Mesothelial cell of epicardium (in vitro differentiated cells): ENCODE measurements around the gene TCF23. TPM values are rescaled to one million over a fixed set of nuclear protein-coding genes. Genes with fewer than 3 reads are reported as not detected.

ENCODE experiments used
- DNase-seq, 2 experiments: peaks; one replicate each; pipeline ENCODE4 v3.0.0; 2021; ENCODE audit warnings: low spot score in 2 of 2; ENCODE audit not compliant: unreplicated experiment in 2 of 2
- H3K27ac Mint-ChIP-seq: 2 replicates; pipeline ENCODE4 v1.8.0; 2021; ENCODE audit warnings: mixed read lengths
- H3K27me3 Mint-ChIP-seq: 2 replicates; pipeline ENCODE4 v1.8.0; 2021; ENCODE audit warnings: low read depth, mixed read lengths
- H3K36me3 Mint-ChIP-seq: 2 replicates; pipeline ENCODE4 v1.8.0; 2021; ENCODE audit warnings: mixed read lengths
- H3K4me1 Mint-ChIP-seq: 2 replicates; pipeline ENCODE4 v1.8.0; 2021; ENCODE audit warnings: mixed read lengths
- H3K4me3 Mint-ChIP-seq: 2 replicates; pipeline ENCODE4 v1.8.0; 2021; ENCODE audit warnings: mild to moderate bottlenecking, moderate library complexity, mixed read lengths
- H3K9me3 Mint-ChIP-seq: 2 replicates; pipeline ENCODE4 v1.8.0; 2021; ENCODE audit warnings: mixed read lengths
- total RNA-seq: library from RNA; stranded (reverse); gene quantifications from 3 replicates; pipeline ENCODE4 v1.2.1, GENCODE V29; 2021
- TF ChIP-seq, protein P1 (sequence below): fragments of 200-600 bp; sonication (generic); IDR thresholded peaks from one replicate; pipeline ENCODE4 v1.5.0; 2021; ENCODE audit warnings: antibody characterized with exemption; ENCODE audit not compliant: unreplicated experiment

The TCF23 gene
- total RNA-seq, 1 donor from 2014 or later: not detected

DNA sequence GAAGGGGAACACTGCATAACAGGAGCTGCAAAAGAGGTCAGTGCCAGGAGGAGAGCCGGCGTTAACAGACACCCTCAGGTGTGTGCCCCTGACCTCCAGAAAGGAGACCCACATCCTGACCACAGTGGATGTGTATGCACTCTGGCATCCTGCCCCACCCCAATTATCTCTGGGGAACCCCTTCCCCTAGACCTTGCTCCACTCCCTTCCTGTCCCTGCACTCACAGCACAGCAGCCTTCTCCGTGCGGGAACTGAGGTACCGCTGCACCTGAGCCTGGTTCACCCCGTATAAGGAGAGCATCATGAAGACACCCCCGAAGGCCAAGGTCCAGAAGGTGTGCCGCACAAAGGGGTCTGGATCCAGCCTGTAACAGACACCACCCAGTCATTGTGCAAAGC is 55.8 kb downstream of the TCF23 start:
- H3K36me3 Mint-ChIP-seq: peaks cover 31% of the 10 kb centered on the region
- H3K27me3 Mint-ChIP-seq: no peaks in the 10 kb centered on the region
- no peak overlapping the region for H3K4me3 Mint-ChIP-seq
- no peak overlapping the region for H3K27ac Mint-ChIP-seq
- DNase-seq: no peak
- no peaks in the 10 kb centered on the region for H3K9me3 Mint-ChIP-seq
- TF ChIP-seq, protein P1, sequence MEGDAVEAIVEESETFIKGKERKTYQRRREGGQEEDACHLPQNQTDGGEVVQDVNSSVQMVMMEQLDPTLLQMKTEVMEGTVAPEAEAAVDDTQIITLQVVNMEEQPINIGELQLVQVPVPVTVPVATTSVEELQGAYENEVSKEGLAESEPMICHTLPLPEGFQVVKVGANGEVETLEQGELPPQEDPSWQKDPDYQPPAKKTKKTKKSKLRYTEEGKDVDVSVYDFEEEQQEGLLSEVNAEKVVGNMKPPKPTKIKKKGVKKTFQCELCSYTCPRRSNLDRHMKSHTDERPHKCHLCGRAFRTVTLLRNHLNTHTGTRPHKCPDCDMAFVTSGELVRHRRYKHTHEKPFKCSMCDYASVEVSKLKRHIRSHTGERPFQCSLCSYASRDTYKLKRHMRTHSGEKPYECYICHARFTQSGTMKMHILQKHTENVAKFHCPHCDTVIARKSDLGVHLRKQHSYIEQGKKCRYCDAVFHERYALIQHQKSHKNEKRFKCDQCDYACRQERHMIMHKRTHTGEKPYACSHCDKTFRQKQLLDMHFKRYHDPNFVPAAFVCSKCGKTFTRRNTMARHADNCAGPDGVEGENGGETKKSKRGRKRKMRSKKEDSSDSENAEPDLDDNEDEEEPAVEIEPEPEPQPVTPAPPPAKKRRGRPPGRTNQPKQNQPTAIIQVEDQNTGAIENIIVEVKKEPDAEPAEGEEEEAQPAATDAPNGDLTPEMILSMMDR: no peak
- peaks cover 4% of the 10 kb centered on the region for H3K4me1 Mint-ChIP-seq

DNA sequence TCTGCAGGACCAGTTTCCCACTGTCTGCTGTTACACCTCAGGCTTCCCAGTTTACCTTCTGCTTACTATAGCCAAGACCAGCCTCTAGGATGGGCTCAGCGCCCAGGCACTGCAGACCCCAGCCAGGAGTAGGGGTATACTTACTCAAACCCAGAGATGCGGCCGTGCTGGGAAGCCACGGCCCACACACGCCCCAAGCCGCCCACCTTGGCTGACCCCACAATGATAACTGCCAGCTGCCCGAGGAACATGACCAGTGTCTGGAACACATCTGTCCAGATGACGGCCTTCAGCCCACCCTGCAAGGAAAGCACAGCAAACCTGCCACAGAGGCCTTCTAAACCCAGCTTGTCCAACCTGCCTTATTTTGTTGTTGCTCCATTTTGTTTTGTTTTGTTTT is 56.4 kb downstream of the TCF23 start:
- Mint-ChIP-seq H3K4me3 (no peak overlapping the region), H3K27me3 (no peaks in the 10 kb centered on the region), H3K4me1 (peaks cover 10% of the 10 kb centered on the region), H3K9me3 (no peaks in the 10 kb centered on the region), H3K36me3 (peaks cover 29% of the 10 kb centered on the region), H3K27ac (no peak overlapping the region)
- TF ChIP-seq, protein P1: no peak
- no peak for DNase-seq

DNA sequence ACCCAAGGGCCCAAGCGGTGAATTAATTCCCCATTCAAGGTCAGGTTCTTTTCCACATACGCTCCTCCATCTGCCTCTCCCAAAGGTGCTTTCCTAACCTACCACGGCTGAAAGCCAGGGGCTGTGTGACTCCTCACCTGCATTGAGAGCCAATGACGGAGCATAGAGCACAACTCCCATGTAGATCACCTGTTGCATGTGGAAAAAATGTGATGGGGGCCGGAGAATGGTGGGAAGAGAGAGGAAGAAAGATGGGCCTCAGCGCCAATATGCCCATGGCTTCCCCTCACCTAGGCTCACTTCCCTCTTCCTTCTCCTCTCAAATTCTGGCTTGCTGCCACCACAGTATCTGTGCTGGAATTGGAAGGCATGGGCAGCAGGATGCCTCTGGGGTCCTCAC is 57.5 kb downstream of the TCF23 start:
- Mint-ChIP-seq H3K27me3 (no peaks in the 10 kb centered on the region), H3K4me3 (no peak overlapping the region), H3K9me3 (no peaks in the 10 kb centered on the region), H3K4me1 (peaks cover 15% of the 10 kb centered on the region), H3K27ac (no peak overlapping the region), H3K36me3 (peaks cover 29% of the 10 kb centered on the region)
- TF ChIP-seq, protein P1: no peak
- no peak for DNase-seq

Other genes starting within 250 kb of the TCF23 start
- gene MAPRE3, start 178.4 kb upstream of the TCF23 start, total RNA-seq: 14.8 to 17.1 TPM (median 16.0 TPM) in 3 replicates
- 86.8 to 88.8 TPM (median 88.6 TPM) in 3 replicates for gene TMEM214, start 116.0 kb upstream of the TCF23 start, total RNA-seq
- 40.5 to 45.0 TPM (median 43.2 TPM) in 3 replicates for gene AGBL5, start 97.3 kb upstream of the TCF23 start, total RNA-seq
- 254 to 263 TPM (median 257 TPM) in 3 replicates for gene OST4, start 77.3 kb upstream of the TCF23 start, total RNA-seq
- gene EMILIN1, start 70.4 kb upstream of the TCF23 start, total RNA-seq: 170 to 179 TPM (median 172 TPM) in 3 replicates
- 3.3 to 4.1 TPM (median 3.6 TPM) in 3 replicates for gene KHK, start 62.2 kb upstream of the TCF23 start, total RNA-seq
- 1.5 to 3.0 TPM (median 1.8 TPM) in 3 replicates for gene CGREF1, start 29.9 kb upstream of the TCF23 start, total RNA-seq
- gene ABHD1, start 25.2 kb upstream of the TCF23 start, total RNA-seq: 0.95 to 1.5 TPM (median 0.99 TPM) in 3 replicates
- 38.9 to 42.5 TPM (median 41.6 TPM) in 3 replicates for gene PREB, start 14.4 kb upstream of the TCF23 start, total RNA-seq
- gene PRR30, start 9.6 kb upstream of the TCF23 start, total RNA-seq: not detected in 3 replicates
- gene ATRAID, start 63.0 kb downstream of the TCF23 start, total RNA-seq: 106 to 112 TPM (median 108 TPM) in 3 replicates
- 67.9 to 73.2 TPM (median 70.4 TPM) in 3 replicates for gene SLC5A6, start 63.3 kb downstream of the TCF23 start, total RNA-seq
- gene CAD, start 68.4 kb downstream of the TCF23 start, total RNA-seq: 74.4 to 82.5 TPM (median 80.5 TPM) in 3 replicates
- gene SLC30A3, start 114.0 kb downstream of the TCF23 start, total RNA-seq: 2.3 to 3.4 TPM (median 3.1 TPM) in 3 replicates
- 0.18 to 0.27 TPM in 2 of 3 replicates, not detected in the other for gene DNAJC5G, start 126.4 kb downstream of the TCF23 start, total RNA-seq
- 0.18 to 0.47 TPM (median 0.18 TPM) in 3 replicates for gene TRIM54, start 133.4 kb downstream of the TCF23 start, total RNA-seq
- 3.1 to 5.1 TPM (median 4.4 TPM) in 3 replicates for gene UCN, start 159.4 kb downstream of the TCF23 start, total RNA-seq
- gene MPV17, start 174.1 kb downstream of the TCF23 start, total RNA-seq: 65.8 to 70.0 TPM (median 68.3 TPM) in 3 replicates
- gene GTF3C2, start 207.8 kb downstream of the TCF23 start, total RNA-seq: 87.5 to 90.1 TPM (median 89.3 TPM) in 3 replicates
- gene EIF2B4, start 221.3 kb downstream of the TCF23 start, total RNA-seq: 42.2 to 49.0 TPM (median 47.1 TPM) in 3 replicates
- gene SNX17, start 221.6 kb downstream of the TCF23 start, total RNA-seq: 83.0 to 88.4 TPM (median 88.2 TPM) in 3 replicates
- gene ZNF513, start 231.7 kb downstream of the TCF23 start, total RNA-seq: 25.0 to 25.7 TPM (median 25.1 TPM) in 3 replicates